Neural crest cell (in vitro differentiated cells): ENCODE measurements around the gene HNRNPA3. TPM values are rescaled to one million over a fixed set of nuclear protein-coding genes. Genes with fewer than 3 reads are reported as not detected.
A peak's percentile ranks its signal among the peaks of the same experiment; 100 is the strongest.
"Not testable (repeated sequence)": the region's sequence is repeated elsewhere in the genome, so short reads cannot be mapped to it uniquely, and the experiment has no call there.

ENCODE experiments used
- DNase-seq: peaks from one replicate; pipeline ENCODE4 v3.0.0; 2021; ENCODE audit warnings: low read depth, mixed read lengths, low spot score
- H3K27ac Mint-ChIP-seq: one replicate; pipeline ENCODE4 v1.8.0; 2021; ENCODE audit warnings: mild to moderate bottlenecking, mixed read lengths; ENCODE audit not compliant: unreplicated experiment
- H3K27me3 Mint-ChIP-seq: 2 replicates; pipeline ENCODE4 v1.8.0; 2021; ENCODE audit warnings: low read depth, mild to moderate bottlenecking, mixed read lengths
- H3K36me3 Mint-ChIP-seq: 2 replicates; pipeline ENCODE4 v1.8.0; 2021; ENCODE audit warnings: low read depth, mild to moderate bottlenecking, mixed read lengths
- H3K4me1 Mint-ChIP-seq: 2 replicates; pipeline ENCODE4 v1.8.0; 2021; ENCODE audit warnings: mixed read lengths
- H3K4me3 Mint-ChIP-seq: one replicate; pipeline ENCODE4 v1.8.0; 2021; ENCODE audit warnings: mild to moderate bottlenecking, mixed read lengths
- H3K9me3 Mint-ChIP-seq: 2 replicates; pipeline ENCODE4 v1.8.0; 2021; ENCODE audit warnings: mixed read lengths
- total RNA-seq: library from RNA; stranded (reverse); gene quantifications from 2 replicates; pipeline ENCODE4 v1.2.1, GENCODE V29; 2021
- TF ChIP-seq, protein P1 (sequence below): fragments of 200-600 bp; sonication (generic); conservative IDR thresholded peaks from 2 replicates; pipeline ENCODE4 v1.5.0; 2021; ENCODE audit warnings: antibody characterized with exemption, mild to moderate bottlenecking

The HNRNPA3 gene
- total RNA-seq, 1 donor from 2014 or later, result 397 TPM

DNA sequence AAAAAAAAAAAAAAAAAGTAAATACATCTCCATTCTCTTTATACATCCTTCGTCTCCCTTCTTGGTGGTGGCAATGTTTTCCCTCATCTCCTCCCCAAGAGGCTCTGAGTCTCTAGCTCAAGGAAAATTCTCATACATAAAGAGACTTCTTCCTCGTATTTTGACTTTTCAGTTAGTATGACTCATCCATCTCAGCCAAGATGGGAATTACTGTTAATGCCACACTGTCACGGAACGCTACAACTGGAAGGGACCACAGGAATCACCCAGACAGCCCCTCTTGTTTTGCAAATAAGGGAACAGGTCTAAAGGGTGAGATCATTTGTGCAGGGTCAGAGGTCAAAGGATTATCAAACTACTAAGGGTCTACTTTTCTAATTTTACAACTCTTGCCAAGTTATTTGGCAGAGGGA, 32.4 kb downstream of the HNRNPA3 start:
- TF ChIP-seq, protein P1, sequence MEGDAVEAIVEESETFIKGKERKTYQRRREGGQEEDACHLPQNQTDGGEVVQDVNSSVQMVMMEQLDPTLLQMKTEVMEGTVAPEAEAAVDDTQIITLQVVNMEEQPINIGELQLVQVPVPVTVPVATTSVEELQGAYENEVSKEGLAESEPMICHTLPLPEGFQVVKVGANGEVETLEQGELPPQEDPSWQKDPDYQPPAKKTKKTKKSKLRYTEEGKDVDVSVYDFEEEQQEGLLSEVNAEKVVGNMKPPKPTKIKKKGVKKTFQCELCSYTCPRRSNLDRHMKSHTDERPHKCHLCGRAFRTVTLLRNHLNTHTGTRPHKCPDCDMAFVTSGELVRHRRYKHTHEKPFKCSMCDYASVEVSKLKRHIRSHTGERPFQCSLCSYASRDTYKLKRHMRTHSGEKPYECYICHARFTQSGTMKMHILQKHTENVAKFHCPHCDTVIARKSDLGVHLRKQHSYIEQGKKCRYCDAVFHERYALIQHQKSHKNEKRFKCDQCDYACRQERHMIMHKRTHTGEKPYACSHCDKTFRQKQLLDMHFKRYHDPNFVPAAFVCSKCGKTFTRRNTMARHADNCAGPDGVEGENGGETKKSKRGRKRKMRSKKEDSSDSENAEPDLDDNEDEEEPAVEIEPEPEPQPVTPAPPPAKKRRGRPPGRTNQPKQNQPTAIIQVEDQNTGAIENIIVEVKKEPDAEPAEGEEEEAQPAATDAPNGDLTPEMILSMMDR, result no peak
- peak overlapping the region; percentile 44 for H3K27ac Mint-ChIP-seq
- H3K4me3 Mint-ChIP-seq, result no peak overlapping the region
- peaks cover 2% of the 10 kb centered on the region for H3K36me3 Mint-ChIP-seq
- no peaks in the 10 kb centered on the region for H3K27me3 Mint-ChIP-seq
- no peak for DNase-seq
- H3K9me3 Mint-ChIP-seq, result no peaks in the 10 kb centered on the region
- H3K4me1 Mint-ChIP-seq, result peaks cover 45% of the 10 kb centered on the region

DNA sequence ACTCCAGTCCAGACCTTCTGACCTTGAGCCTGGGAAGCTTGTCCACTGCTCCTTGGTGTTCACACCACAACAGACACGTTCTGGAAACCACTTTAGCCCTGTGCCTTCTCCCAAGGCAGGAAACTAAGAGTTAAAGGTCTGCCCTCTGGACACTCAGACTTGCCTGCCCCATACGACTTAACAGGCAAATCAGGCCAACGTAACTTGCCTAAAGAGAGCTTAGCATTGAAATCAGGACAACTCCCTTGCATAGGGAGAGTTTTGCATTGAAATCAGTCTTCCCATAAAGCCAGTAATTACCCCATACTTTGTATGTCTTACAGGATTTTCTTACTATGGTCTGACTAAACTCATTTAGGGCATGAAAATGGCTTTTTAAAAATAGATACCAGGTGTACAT, 33.4 kb downstream of the HNRNPA3 start:
- Mint-ChIP-seq H3K36me3 (peaks cover 2% of the 10 kb centered on the region), H3K27ac (no peak overlapping the region), H3K9me3 (no peaks in the 10 kb centered on the region), H3K4me3 (no peak overlapping the region), H3K4me1 (peaks cover 36% of the 10 kb centered on the region), H3K27me3 (no peaks in the 10 kb centered on the region)
- TF ChIP-seq, protein P1, result no peak
- no peak for DNase-seq

DNA sequence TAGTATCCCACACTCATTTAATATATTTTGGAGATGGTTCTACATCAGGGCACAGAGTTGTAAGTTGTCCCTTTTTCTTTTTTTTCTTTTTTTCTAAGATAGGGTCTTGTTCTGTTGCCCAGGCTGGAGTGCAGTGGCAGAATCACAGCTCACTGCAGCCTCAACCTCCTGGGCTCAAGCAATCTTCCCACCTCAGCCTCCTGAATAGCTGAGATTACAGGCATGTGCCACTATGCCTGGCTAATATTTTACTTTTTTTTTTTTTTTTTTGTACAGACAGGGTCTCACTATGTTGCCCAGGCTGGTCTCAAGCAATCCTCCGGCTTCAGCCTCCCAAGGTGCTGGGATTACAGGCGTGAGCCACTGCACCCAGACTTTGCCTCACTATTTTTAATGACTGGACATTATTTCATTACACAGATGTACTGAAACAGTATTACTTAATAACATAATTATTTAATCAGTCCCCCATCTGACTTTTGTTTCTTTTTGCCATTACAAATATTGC, 34.0 kb downstream of the HNRNPA3 start:
- not testable (repeated sequence) for H3K27me3 Mint-ChIP-seq, H3K36me3 Mint-ChIP-seq, H3K9me3 Mint-ChIP-seq, H3K27ac Mint-ChIP-seq, DNase-seq, H3K4me3 Mint-ChIP-seq
- peaks cover 36% of the 10 kb centered on the region for H3K4me1 Mint-ChIP-seq

DNA sequence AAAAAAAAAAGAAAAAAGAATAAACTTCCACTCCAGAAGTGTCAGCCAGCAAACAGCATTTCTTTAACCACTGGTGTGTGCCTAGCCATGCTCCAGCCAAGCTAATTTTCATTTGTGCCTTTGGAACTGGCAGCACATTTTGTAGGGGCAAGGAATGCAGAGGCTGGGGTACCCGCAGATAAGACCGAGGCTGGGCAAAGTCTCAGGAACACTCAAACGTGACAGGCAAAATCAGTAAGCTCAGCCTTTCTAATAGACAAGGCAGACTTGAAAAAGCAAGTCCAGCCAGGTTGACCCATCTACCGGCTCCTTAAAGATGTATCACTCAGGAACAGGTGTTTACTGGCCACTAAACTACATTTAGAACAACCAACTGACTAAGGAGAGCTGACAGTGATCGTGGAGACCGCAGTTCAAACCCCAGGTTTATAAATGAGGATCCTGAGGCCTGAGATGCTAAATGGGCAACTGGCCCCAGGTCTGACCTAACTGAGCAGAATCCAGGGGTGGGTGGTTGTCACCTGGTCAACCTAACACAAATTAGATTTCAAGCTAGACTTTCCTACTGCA, 35.2 kb downstream of the HNRNPA3 start:
- no peak overlapping the region for H3K27ac Mint-ChIP-seq
- no peak for DNase-seq
- H3K9me3 Mint-ChIP-seq, result no peaks in the 10 kb centered on the region
- no peak overlapping the region for H3K4me3 Mint-ChIP-seq
- H3K4me1 Mint-ChIP-seq, result peaks cover 32% of the 10 kb centered on the region
- H3K36me3 Mint-ChIP-seq, result peaks cover 5% of the 10 kb centered on the region
- H3K27me3 Mint-ChIP-seq, result no peaks in the 10 kb centered on the region
- TF ChIP-seq, protein P1, result no peak

DNA sequence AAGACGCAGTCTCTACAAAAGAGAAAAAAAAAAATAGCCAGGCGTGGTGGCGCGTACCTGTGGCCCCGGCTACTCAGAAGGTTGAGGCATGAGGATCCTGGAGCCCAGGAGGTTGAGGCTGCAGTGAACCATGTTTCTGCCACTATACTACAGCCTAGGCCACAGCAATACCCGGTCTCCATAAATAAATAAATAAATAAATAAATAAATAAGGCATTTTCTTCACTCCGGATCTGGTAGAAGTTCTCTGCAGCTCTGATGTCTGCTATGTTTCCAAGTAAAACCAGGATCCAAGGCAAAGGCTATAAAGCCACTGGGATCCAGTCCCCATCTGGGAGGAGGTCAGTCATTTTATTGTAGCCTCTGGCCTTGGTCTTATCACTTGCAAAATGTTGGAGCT, 36.4 kb downstream of the HNRNPA3 start:
- Mint-ChIP-seq H3K4me3 (no peak overlapping the region), H3K9me3 (no peaks in the 10 kb centered on the region), H3K27me3 (no peaks in the 10 kb centered on the region), H3K4me1 (peaks cover 35% of the 10 kb centered on the region), H3K27ac (no peak overlapping the region), H3K36me3 (peaks cover 9% of the 10 kb centered on the region)
- TF ChIP-seq, protein P1, result no peak
- DNase-seq, result no peak

DNA sequence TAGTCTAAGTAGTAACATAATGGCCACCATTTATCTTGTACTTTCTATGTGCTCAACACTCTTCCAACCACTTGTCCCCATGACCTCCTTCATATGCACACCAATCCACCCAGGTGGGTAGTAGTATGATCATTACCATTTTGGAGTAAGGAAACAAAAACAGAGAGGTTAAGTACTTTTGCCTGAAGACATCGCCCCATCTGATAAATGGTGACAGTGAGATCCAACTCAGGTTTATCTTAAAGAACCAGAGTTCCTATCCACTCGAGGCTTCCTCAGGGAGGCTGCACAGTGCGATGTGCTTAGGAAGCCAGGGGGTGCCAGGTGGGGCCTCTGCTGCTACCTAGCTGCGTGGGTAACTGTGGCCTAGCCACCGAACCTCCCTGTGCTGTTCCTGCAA, 37.9 kb downstream of the HNRNPA3 start:
- peaks cover 41% of the 10 kb centered on the region for H3K4me1 Mint-ChIP-seq
- H3K4me3 Mint-ChIP-seq, result no peak overlapping the region
- H3K27ac Mint-ChIP-seq, result no peak overlapping the region
- H3K9me3 Mint-ChIP-seq, result no peaks in the 10 kb centered on the region
- no peaks in the 10 kb centered on the region for H3K27me3 Mint-ChIP-seq
- TF ChIP-seq, protein P1, result no peak
- no peak for DNase-seq
- H3K36me3 Mint-ChIP-seq, result peaks cover 9% of the 10 kb centered on the region
